HG03469 (cell line): ENCODE results near the gene CTAG1A.
"Not testable (repeated sequence)": the region's sequence is repeated elsewhere in the genome, so short reads cannot be mapped to it uniquely, and the experiment has no call there.

Experiments
- ATAC-seq: cut with Tn5 transposase; IDR thresholded peaks from one replicate; pipeline ENCODE4 v1.9.1; 2021; ENCODE audit warnings: mild to moderate bottlenecking, moderate library complexity, moderate number of reproducible peaks; ENCODE audit not compliant: unreplicated experiment

CTAG1A gene

DNA sequence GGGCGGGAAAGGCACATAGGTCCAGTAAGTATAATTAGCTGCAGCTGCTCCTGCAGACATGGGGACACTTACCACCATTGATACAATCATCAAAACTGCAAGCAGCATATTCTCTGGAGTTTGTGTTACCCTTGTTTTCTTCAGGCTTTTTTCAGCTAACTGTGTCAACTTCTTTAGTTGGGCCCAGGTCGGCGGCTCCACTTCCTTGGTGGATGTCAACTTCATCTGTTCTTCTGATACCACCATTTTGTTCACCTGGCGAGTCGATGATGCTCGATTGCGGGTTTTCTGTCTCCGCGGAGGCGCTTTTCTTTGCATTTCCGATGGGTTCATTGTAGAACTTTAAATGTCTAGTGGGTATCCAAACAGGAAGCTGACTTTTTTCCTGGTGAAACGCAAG lies 26.2 kb downstream of the CTAG1A start:
- not testable (repeated sequence) for ATAC-seq

DNA sequence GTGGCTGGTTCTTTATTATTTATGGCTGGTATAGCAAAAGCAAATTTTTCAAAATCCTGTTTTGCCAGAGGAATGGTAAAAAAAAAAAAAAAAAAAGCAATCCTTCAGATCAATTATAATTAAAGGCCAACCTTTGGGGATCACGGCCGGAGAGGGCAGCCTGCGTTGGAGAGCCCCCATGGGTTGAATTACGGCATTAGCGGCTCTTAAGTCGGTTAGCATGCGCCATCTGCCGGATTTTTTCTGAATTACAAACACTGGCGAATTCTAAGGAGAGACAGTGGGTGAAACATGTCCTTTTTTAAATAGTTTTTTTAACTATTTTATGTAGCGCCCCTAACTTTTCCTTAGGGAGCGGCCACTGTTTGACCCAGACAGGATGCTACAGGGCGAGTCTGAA lies 28.7 kb downstream of the CTAG1A start:
- not testable (repeated sequence) for ATAC-seq

GRCh38 chrX:154619182-154619581 lies 34.2 kb downstream of the CTAG1A start, which contains the start of gene CTAG1B:
TSS of gene CTAG1B (minus strand) at chrX:154619282. CDS start at chrX:154619218, 64 bp downstream.
- ATAC-seq: not testable (repeated sequence)

GRCh38 chrX:154620767-154621414 lies 36.0 kb downstream of the CTAG1A start:
- ATAC-seq: not testable (repeated sequence)

DNA sequence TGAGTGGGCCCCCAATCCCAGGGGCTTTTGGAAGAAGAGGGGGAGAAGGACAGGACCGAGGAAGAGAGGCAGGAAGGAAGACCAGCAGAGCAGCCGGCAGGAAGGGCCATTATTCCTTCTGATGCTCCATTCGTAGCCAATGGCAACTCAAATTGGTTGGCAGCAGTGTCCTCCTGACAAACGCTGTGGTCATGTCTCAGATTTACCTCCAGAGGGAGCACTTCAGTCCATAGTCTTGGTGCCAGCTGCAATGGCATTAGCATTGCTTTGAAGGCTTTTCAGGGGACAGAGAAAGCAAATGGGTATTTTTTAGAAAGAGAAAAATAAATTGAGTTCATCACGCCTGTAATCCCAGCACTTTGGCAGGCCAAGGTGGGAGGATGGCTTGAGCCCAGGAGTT lies 44.0 kb downstream of the CTAG1A start:
- not testable (repeated sequence) for ATAC-seq

DNA sequence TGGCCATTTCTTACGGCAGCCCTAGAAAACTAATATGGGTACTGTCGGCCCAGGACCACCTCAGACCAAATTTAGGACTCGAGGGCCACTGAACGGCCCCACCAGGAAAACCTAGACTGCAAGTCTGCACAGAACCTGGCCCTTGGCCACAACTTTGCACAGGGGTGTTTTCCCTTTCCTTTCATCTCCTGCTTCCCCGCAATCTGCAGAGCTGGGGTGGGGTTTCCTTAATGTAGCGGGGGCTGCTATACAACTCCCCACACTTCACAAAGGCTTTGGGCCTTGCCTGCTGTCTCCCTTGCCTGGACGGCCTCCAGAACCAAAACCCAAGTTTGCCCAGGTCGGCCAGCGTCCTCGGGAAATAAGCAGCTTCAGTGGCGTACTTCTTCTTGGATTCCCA lies 46.0 kb downstream of the CTAG1A start:
- ATAC-seq: not testable (repeated sequence)

- ATAC-seq: not testable (repeated sequence)
Observed at GRCh38 chrX:154633661-154634060, 48.7 kb downstream of the CTAG1A start.
